GM21717 (cell line): Measurements from ENCODE around the gene DCAF16.
A peak's percentile ranks its signal among the peaks of the same experiment; 100 is the strongest.
"Not testable (repeated sequence)": the region's sequence is repeated elsewhere in the genome, so short reads cannot be mapped to it uniquely, and the experiment has no call there.

Experiments
- ATAC-seq: cut with Tn5 transposase; IDR thresholded peaks from one replicate; pipeline ENCODE4 v1.9.1; 2021; ENCODE audit warnings: mild to moderate bottlenecking, moderate library complexity; ENCODE audit not compliant: unreplicated experiment

Gene DCAF16

GRCh38 chr4:17810260-17811077 is at the start of gene DCAF16, which contains the start of gene NCAPG:
DCAF16 (minus strand) TSS chr4:17810757; CDS start chr4:17804141, 6,616 bp downstream.
NCAPG (plus strand) TSS chr4:17810979; CDS start chr4:17811078, 99 bp downstream.
- ATAC-seq, result peak; percentile 89

- ATAC-seq, result no peak
Observed at GRCh38 chr4:17859793-17860406, 49.3 kb upstream of the DCAF16 start.

GRCh38 chr4:17854036-17854435 is 43.5 kb upstream of the DCAF16 start:
- no peak for ATAC-seq

- no peak for ATAC-seq
Observed at GRCh38 chr4:17851959-17852358, 41.4 kb upstream of the DCAF16 start.

GRCh38 chr4:17850295-17850694 is 39.7 kb upstream of the DCAF16 start:
- ATAC-seq, result not testable (repeated sequence)

- no peak for ATAC-seq
Observed at GRCh38 chr4:17846266-17846665, 35.7 kb upstream of the DCAF16 start.

- no peak for ATAC-seq
Observed at GRCh38 chr4:17823871-17824669, 13.5 kb upstream of the DCAF16 start.

- ATAC-seq, result peak; percentile 78
Observed at GRCh38 chr4:17817027-17817426, 6.5 kb upstream of the DCAF16 start.

- ATAC-seq, result no peak
Observed at GRCh38 chr4:17816142-17816541, 5.6 kb upstream of the DCAF16 start.

GRCh38 chr4:17814140-17814539 is 3.6 kb upstream of the DCAF16 start:
- ATAC-seq, result no peak

GRCh38 chr4:17812801-17813200 is 2.2 kb upstream of the DCAF16 start:
- ATAC-seq, result no peak

- no peak for ATAC-seq
Observed at GRCh38 chr4:17812125-17812524, 1.6 kb upstream of the DCAF16 start.

- ATAC-seq, result peak; percentile 32
Observed at GRCh38 chr4:17811078-17811603, 584 bp upstream of the DCAF16 start.

GRCh38 chr4:17809667-17810066 is 890 bp downstream of the DCAF16 start:
- no peak for ATAC-seq

GRCh38 chr4:17807446-17807845 is 3.1 kb downstream of the DCAF16 start:
- no peak for ATAC-seq

GRCh38 chr4:17805580-17806155 is 4.9 kb downstream of the DCAF16 start:
- no peak for ATAC-seq

- no peak for ATAC-seq
Observed at GRCh38 chr4:17797808-17798207, 12.7 kb downstream of the DCAF16 start.

GRCh38 chr4:17794730-17795129 is 15.8 kb downstream of the DCAF16 start:
- ATAC-seq, result no peak

GRCh38 chr4:17788956-17789355 is 21.6 kb downstream of the DCAF16 start:
- no peak for ATAC-seq

GRCh38 chr4:17787315-17787714 is 23.2 kb downstream of the DCAF16 start:
- no peak for ATAC-seq

GRCh38 chr4:17786567-17786966 is 24.0 kb downstream of the DCAF16 start:
- no peak for ATAC-seq
